SK-N-SH treated with all-trans-retinoic acid at 6 μM for 48 hours (cell line): ENCODE measurements around the gene MRRF.

Source experiments
- ARNTL ChIP-seq: fragments of 450-650 bp; formaldehyde crosslinking; IDR thresholded peaks from 2 replicates; pipeline ENCODE4 v1.5.0; 2020; ENCODE audit warnings: low read depth, mild to moderate bottlenecking, moderate library complexity, borderline replicate concordance
- ESRRG ChIP-seq: fragments of 250-450 bp; sonication (Bioruptor Pico); IDR thresholded peaks from 2 replicates; pipeline ENCODE4 v1.6.1; 2021; ENCODE audit warnings: mild to moderate bottlenecking
- OSR1 ChIP-seq: fragments of 250-450 bp; sonication (Bioruptor Pico); IDR thresholded peaks from 2 replicates; pipeline ENCODE4 v1.8.0; 2022; ENCODE audit warnings: moderate library complexity, mild to moderate bottlenecking, inconsistent platforms
- PPARA ChIP-seq: fragments of 250-450 bp; sonication (Bioruptor Pico); IDR thresholded peaks from 2 replicates; pipeline ENCODE4 v1.5.0; 2020; ENCODE audit warnings: mild to moderate bottlenecking, borderline replicate concordance
- RARB ChIP-seq: fragments of 250-450 bp; sonication (Bioruptor Pico); IDR thresholded peaks from 2 replicates; pipeline ENCODE4 v1.8.0; 2021; ENCODE audit warnings: mild to moderate bottlenecking, moderate library complexity
- TOX ChIP-seq: fragments of 250-450 bp; sonication (Bioruptor Pico); IDR thresholded peaks from 2 replicates; pipeline ENCODE4 v1.8.0; 2021; ENCODE audit warnings: mild to moderate bottlenecking, moderate library complexity, borderline replicate concordance
- ZFP30 ChIP-seq: fragments of 450-650 bp; formaldehyde crosslinking; IDR thresholded peaks from 2 replicates; pipeline ENCODE4 v1.5.0; 2022; ENCODE audit warnings: mild to moderate bottlenecking, moderate library complexity
- TF ChIP-seq, protein P1 (sequence below): fragments of 250-450 bp; sonication (Bioruptor Pico); IDR thresholded peaks from 2 replicates; pipeline ENCODE4 v1.8.0; 2020; ENCODE audit warnings: mild to moderate bottlenecking, moderate library complexity, borderline replicate concordance
- TF ChIP-seq, protein P2 (sequence below): fragments of 250-450 bp; sonication (Bioruptor Pico); IDR thresholded peaks from 2 replicates; pipeline ENCODE4 v1.5.0; 2020; ENCODE audit warnings: mild to moderate bottlenecking, moderate library complexity

DNA sequence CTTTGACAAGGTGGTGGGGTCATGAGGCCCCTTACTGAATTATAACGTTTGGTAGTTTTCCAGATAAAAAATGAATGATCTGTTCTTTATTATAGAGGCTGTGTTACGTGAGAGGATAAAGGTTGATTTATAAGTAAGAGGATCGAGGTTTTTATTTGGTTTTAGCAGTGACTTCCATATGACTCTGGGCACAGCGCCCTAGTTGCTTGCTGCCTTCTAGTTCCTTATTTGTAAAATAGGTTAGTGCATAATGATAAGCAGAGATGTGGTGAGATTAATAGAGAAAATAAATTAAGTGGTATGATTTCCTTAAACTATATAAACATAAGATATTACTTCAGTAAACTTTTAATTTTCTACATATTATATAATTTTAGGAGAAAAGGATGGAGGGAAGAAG lies 29.8 kb downstream of the MRRF start:
- TF ChIP-seq PPARA (CRISPR knock-in tag) (no peak), ARNTL (no peak), TOX (CRISPR knock-in tag) (no peak), ZFP30 (CRISPR knock-in tag) (no peak), RARB (CRISPR knock-in tag) (no peak), ESRRG (CRISPR knock-in tag) (no peak), OSR1 (CRISPR knock-in tag) (no peak)
- TF ChIP-seq, protein P1, sequence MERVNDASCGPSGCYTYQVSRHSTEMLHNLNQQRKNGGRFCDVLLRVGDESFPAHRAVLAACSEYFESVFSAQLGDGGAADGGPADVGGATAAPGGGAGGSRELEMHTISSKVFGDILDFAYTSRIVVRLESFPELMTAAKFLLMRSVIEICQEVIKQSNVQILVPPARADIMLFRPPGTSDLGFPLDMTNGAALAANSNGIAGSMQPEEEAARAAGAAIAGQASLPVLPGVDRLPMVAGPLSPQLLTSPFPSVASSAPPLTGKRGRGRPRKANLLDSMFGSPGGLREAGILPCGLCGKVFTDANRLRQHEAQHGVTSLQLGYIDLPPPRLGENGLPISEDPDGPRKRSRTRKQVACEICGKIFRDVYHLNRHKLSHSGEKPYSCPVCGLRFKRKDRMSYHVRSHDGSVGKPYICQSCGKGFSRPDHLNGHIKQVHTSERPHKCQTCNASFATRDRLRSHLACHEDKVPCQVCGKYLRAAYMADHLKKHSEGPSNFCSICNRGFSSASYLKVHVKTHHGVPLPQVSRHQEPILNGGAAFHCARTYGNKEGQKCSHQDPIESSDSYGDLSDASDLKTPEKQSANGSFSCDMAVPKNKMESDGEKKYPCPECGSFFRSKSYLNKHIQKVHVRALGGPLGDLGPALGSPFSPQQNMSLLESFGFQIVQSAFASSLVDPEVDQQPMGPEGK: no peak
- TF ChIP-seq, protein P2, sequence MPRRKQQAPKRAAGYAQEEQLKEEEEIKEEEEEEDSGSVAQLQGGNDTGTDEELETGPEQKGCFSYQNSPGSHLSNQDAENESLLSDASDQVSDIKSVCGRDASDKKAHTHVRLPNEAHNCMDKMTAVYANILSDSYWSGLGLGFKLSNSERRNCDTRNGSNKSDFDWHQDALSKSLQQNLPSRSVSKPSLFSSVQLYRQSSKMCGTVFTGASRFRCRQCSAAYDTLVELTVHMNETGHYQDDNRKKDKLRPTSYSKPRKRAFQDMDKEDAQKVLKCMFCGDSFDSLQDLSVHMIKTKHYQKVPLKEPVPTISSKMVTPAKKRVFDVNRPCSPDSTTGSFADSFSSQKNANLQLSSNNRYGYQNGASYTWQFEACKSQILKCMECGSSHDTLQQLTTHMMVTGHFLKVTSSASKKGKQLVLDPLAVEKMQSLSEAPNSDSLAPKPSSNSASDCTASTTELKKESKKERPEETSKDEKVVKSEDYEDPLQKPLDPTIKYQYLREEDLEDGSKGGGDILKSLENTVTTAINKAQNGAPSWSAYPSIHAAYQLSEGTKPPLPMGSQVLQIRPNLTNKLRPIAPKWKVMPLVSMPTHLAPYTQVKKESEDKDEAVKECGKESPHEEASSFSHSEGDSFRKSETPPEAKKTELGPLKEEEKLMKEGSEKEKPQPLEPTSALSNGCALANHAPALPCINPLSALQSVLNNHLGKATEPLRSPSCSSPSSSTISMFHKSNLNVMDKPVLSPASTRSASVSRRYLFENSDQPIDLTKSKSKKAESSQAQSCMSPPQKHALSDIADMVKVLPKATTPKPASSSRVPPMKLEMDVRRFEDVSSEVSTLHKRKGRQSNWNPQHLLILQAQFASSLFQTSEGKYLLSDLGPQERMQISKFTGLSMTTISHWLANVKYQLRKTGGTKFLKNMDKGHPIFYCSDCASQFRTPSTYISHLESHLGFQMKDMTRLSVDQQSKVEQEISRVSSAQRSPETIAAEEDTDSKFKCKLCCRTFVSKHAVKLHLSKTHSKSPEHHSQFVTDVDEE (CRISPR knock-in tag): no peak
